ENCODE measurements around the gene ATP8A2.

GRCh38 chr13:25778808-25779305, 407.1 kb downstream of the ATP8A2 start:
- TF ChIP-seq EP300 (IDR thresholded peaks at IDR 0.05) = no peak
- TF ChIP-seq CTCF (IDR thresholded peaks at IDR 0.05) = no peak
- no peak for TF ChIP-seq POLR2AphosphoS5 (IDR thresholded peaks at IDR 0.05)
